Neuronal stem cell (in vitro differentiated cells): ENCODE results near the gene ASXL2.

Experiments
- DNase-seq: peaks from one replicate; pipeline ENCODE4 v3.0.0-alpha.2; 2013; ENCODE audit warnings: low spot score
- H2AFZ ChIP-seq: one replicate; pipeline ENCODE4 v1.6.1; 2013; ENCODE audit warnings: mild to moderate bottlenecking, low read length, inconsistent platforms
- H2AK5ac ChIP-seq: 2 replicates; pipeline ENCODE4 v1.6.1; 2013; ENCODE audit warnings: low read depth, mild to moderate bottlenecking, inconsistent platforms, low read length, moderate library complexity, mixed read lengths
- H2BK120ac ChIP-seq: 2 replicates; pipeline ENCODE4 v1.6.1; 2013; ENCODE audit warnings: low read depth, mild to moderate bottlenecking, inconsistent platforms, low read length, moderate library complexity, mixed read lengths
- H2BK12ac ChIP-seq: one replicate; pipeline ENCODE4 v1.6.1; 2013; ENCODE audit warnings: low read length, inconsistent platforms
- H2BK15ac ChIP-seq: 2 replicates; pipeline ENCODE4 v1.6.1; 2013; ENCODE audit warnings: mild to moderate bottlenecking, low read length, inconsistent platforms, mixed read lengths
- H2BK5ac ChIP-seq: one replicate; pipeline ENCODE4 v1.6.1; 2013; ENCODE audit warnings: inconsistent platforms, mild to moderate bottlenecking, low read length, moderate library complexity
- H3K14ac ChIP-seq: one replicate; pipeline ENCODE4 v1.6.1; 2013; ENCODE audit warnings: low read length, inconsistent platforms
- H3K18ac ChIP-seq: 2 replicates; pipeline ENCODE4 v1.6.1; 2013; ENCODE audit warnings: low read length, inconsistent platforms
- H3K23ac ChIP-seq: 2 replicates; pipeline ENCODE4 v1.6.1; 2013; ENCODE audit warnings: low read depth, mild to moderate bottlenecking, mixed read lengths, low read length, inconsistent platforms; ENCODE audit not compliant: poor library complexity
- H3K27ac ChIP-seq: replicated peaks from 3 replicates; pipeline ENCODE4 v1.5.1; 2013; ENCODE audit warnings: low read length, inconsistent platforms
- H3K27me3 ChIP-seq, 3 experiments: 2 replicates each; pipeline ENCODE4 v1.6.1; 2013; ENCODE audit warnings: low read length in 3 of 3, mild to moderate bottlenecking in 2 of 3, inconsistent platforms in 1 of 3, low read depth in 1 of 3, mixed read lengths in 1 of 3, moderate library complexity in 1 of 3; ENCODE audit not compliant: control insufficient read depth in 3 of 3, insufficient read depth in 3 of 3
- H3K36me3 ChIP-seq, 2 donors: replicated peaks in 1 of 2; 2 replicates each; pipeline ENCODE4 v1.6.1; 2013; ENCODE audit warnings: low read length in 2 of 2; ENCODE audit not compliant: control insufficient read depth in 2 of 2, insufficient read depth in 2 of 2
- H3K4ac ChIP-seq: 2 replicates; pipeline ENCODE4 v1.6.1; 2013; ENCODE audit warnings: inconsistent platforms, mild to moderate bottlenecking, low read length, moderate library complexity
- H3K4me1 ChIP-seq, 2 donors: 1 replicate in 1 of 2; 2 replicates in 1 of 2; pipeline ENCODE4 v1.6.1; 2013; ENCODE audit warnings: low read length in 2 of 2, low read depth in 1 of 2; ENCODE audit not compliant: control insufficient read depth in 2 of 2, insufficient read depth in 1 of 2
- H3K4me2 ChIP-seq: one replicate; pipeline ENCODE4 v1.6.1; 2013; ENCODE audit warnings: mild to moderate bottlenecking, low read length, inconsistent platforms; ENCODE audit not compliant: insufficient read depth, poor library complexity, severe bottlenecking
- H3K4me3 ChIP-seq, 2 donors: 2 replicates each; pipeline ENCODE4 v1.5.1; 2013; ENCODE audit warnings: low read length in 2 of 2, mild to moderate bottlenecking in 2 of 2, inconsistent platforms in 1 of 2, moderate library complexity in 1 of 2
- H3K79me1 ChIP-seq: one replicate; pipeline ENCODE4 v1.6.1; 2013; ENCODE audit warnings: low read depth, mild to moderate bottlenecking, inconsistent platforms, low read length, moderate library complexity
- H3K9ac ChIP-seq: one replicate; pipeline ENCODE4 v1.6.1; 2013; ENCODE audit warnings: mild to moderate bottlenecking, low read depth, low read length, inconsistent platforms; ENCODE audit not compliant: poor library complexity
- H3K9me3 ChIP-seq, 2 donors: replicated peaks in 1 of 2; 2 replicates each; pipeline versions ENCODE3 to v1.6.1; 2013; ENCODE audit warnings: low read length in 2 of 2, mild to moderate bottlenecking in 2 of 2, inconsistent platforms in 1 of 2, low read depth in 1 of 2, mixed read lengths in 1 of 2, moderate library complexity in 1 of 2; ENCODE audit not compliant: control insufficient read depth in 2 of 2, insufficient read depth in 1 of 2
- H4K8ac ChIP-seq: one replicate; pipeline ENCODE4 v1.6.1; 2013; ENCODE audit warnings: low read depth, mild to moderate bottlenecking, inconsistent platforms, low read length, moderate library complexity
- H4K91ac ChIP-seq: one replicate; pipeline ENCODE4 v1.6.1; 2013; ENCODE audit warnings: low read length, low read depth, mild to moderate bottlenecking, inconsistent platforms; ENCODE audit not compliant: poor library complexity
- WGBS, 2 donors: extraction: QIAGEN DNeasy Blood & Tissue Kit; methylation state at CpG; one replicate each; pipeline ENCODE4 v1.1.7; 2013; ENCODE audit warnings: missing lambda C conversion rate in 2 of 2, mixed read lengths in 1 of 2; ENCODE audit not compliant: insufficient read length in 2 of 2, insufficient replicate concordance in 1 of 2; ENCODE audit errors: extremely low coverage in 2 of 2; 5-methylcytosine and 5-hydroxymethylcytosine counted together

The ASXL2 gene

GRCh38 chr2:25735835-25736234 is 142.5 kb downstream of the ASXL2 start:
- no peak overlapping the region for H2AFZ ChIP-seq
- no peak overlapping the region for H3K14ac ChIP-seq
- H2BK5ac ChIP-seq = no peak overlapping the region
- peaks cover 1 to 3% of the 10 kb centered on the region in 2 donors for H3K4me1 ChIP-seq
- no CpG with 5 or more reads among the region's 1 CpG for WGBS, 2 donors
- H3K79me1 ChIP-seq = no peaks in the 10 kb centered on the region
- no peaks in the 10 kb centered on the region for H3K36me3 ChIP-seq
- no peaks in the 10 kb centered on the region for H3K9me3 ChIP-seq
- H4K91ac ChIP-seq = no peak overlapping the region
- no peak overlapping the region for H2BK15ac ChIP-seq
- no peak overlapping the region for H2AK5ac ChIP-seq
- no peak overlapping the region for H2BK12ac ChIP-seq
- no peak overlapping the region for H3K4me3 ChIP-seq
- no peak overlapping the region for H3K27ac ChIP-seq
- H3K4ac ChIP-seq = no peak overlapping the region
- DNase-seq = no peak
- H3K23ac ChIP-seq = no peak overlapping the region
- H3K27me3 ChIP-seq = no peaks in the 10 kb centered on the region
- H3K9ac ChIP-seq = no peak overlapping the region
- no peak overlapping the region for H4K8ac ChIP-seq
- no peak overlapping the region for H2BK120ac ChIP-seq
- H3K4me2 ChIP-seq = no peak overlapping the region
- no peak overlapping the region for H3K18ac ChIP-seq

GRCh38 chr2:25728559-25728958 is 149.7 kb downstream of the ASXL2 start:
- Histone ChIP-seq H2BK15ac (no peak overlapping the region), H3K4me2 (no peak overlapping the region), H3K4me1 (no peaks in the 10 kb centered on the region), H2BK5ac (no peak overlapping the region), H2BK12ac (no peak overlapping the region), H3K27ac (no peak overlapping the region), H3K36me3 (no peaks in the 10 kb centered on the region), H2BK120ac (no peak overlapping the region), H3K9me3 (peaks cover 0 to 6% of the 10 kb centered on the region in 2 donors), H3K14ac (no peak overlapping the region), H3K9ac (no peak overlapping the region), H3K23ac (no peak overlapping the region), H3K27me3 (no peaks in the 10 kb centered on the region), H4K91ac (no peak overlapping the region), H3K18ac (no peak overlapping the region), H4K8ac (no peak overlapping the region), H3K4me3 (no peak overlapping the region), H2AFZ (no peak overlapping the region), H2AK5ac (no peak overlapping the region), H3K79me1 (no peaks in the 10 kb centered on the region), H3K4ac (no peak overlapping the region)
- DNase-seq = no peak
- no CpG with 5 or more reads among the region's 7 CpGs for WGBS, 2 donors

- no peak overlapping the region for H3K27ac ChIP-seq
- H3K9me3 ChIP-seq = peaks cover 0 to 6% of the 10 kb centered on the region in 2 donors
- H2AK5ac ChIP-seq = no peak overlapping the region
- H2BK12ac ChIP-seq = no peak overlapping the region
- H3K36me3 ChIP-seq = no peaks in the 10 kb centered on the region
- H3K14ac ChIP-seq = no peak overlapping the region
- no peak overlapping the region for H3K4me2 ChIP-seq
- DNase-seq = no peak
- no peaks in the 10 kb centered on the region for H3K27me3 ChIP-seq
- H2BK15ac ChIP-seq = no peak overlapping the region
- no peak overlapping the region for H3K4ac ChIP-seq
- H3K18ac ChIP-seq = no peak overlapping the region
- no peak overlapping the region for H3K4me3 ChIP-seq
- H4K91ac ChIP-seq = no peak overlapping the region
- no CpG with 5 or more reads among the region's 3 CpGs for WGBS, 2 donors
- H2AFZ ChIP-seq = no peak overlapping the region
- H4K8ac ChIP-seq = no peak overlapping the region
- no peak overlapping the region for H3K23ac ChIP-seq
- H3K4me1 ChIP-seq = peaks cover 3 to 8% of the 10 kb centered on the region in 2 donors
- no peak overlapping the region for H3K9ac ChIP-seq
- no peaks in the 10 kb centered on the region for H3K79me1 ChIP-seq
- no peak overlapping the region for H2BK5ac ChIP-seq
- no peak overlapping the region for H2BK120ac ChIP-seq
Measured at GRCh38 chr2:25726522-25726921, 151.8 kb downstream of the ASXL2 start.

- H3K36me3 ChIP-seq = no peaks in the 10 kb centered on the region
- H2BK15ac ChIP-seq = no peak overlapping the region
- H2BK120ac ChIP-seq = no peak overlapping the region
- no peak overlapping the region for H3K4ac ChIP-seq
- WGBS, 2 donors = no CpG with 5 or more reads among the region's 3 CpGs
- H3K79me1 ChIP-seq = no peaks in the 10 kb centered on the region
- no peak for DNase-seq
- H3K4me3 ChIP-seq = no peak overlapping the region
- no peak overlapping the region for H2AK5ac ChIP-seq
- H2AFZ ChIP-seq = no peak overlapping the region
- H3K9me3 ChIP-seq = peaks cover 0 to 6% of the 10 kb centered on the region in 2 donors
- no peak overlapping the region for H4K91ac ChIP-seq
- no peak overlapping the region for H3K9ac ChIP-seq
- no peak overlapping the region for H3K23ac ChIP-seq
- H3K18ac ChIP-seq = no peak overlapping the region
- no peak overlapping the region for H2BK5ac ChIP-seq
- no peak overlapping the region for H3K27ac ChIP-seq
- no peak overlapping the region for H3K4me2 ChIP-seq
- no peak overlapping the region for H3K14ac ChIP-seq
- no peaks in the 10 kb centered on the region for H3K27me3 ChIP-seq
- no peak overlapping the region for H4K8ac ChIP-seq
- no peak overlapping the region for H2BK12ac ChIP-seq
- peaks cover 3 to 12% of the 10 kb centered on the region in 2 donors for H3K4me1 ChIP-seq
Measured at GRCh38 chr2:25725877-25726276, 152.4 kb downstream of the ASXL2 start.
